Mucosa of stomach (tissue), 1 donor: Measurements from ENCODE around the gene CDH5.
"Not testable (repeated sequence)": the region's sequence is repeated elsewhere in the genome, so short reads cannot be mapped to it uniquely, and the experiment has no call there.

ENCODE experiments used
- H3K27me3 ChIP-seq: one replicate; pipeline ENCODE4 v1.7.0; 2013; ENCODE audit warnings: mild to moderate bottlenecking, low read length; ENCODE audit not compliant: control insufficient read depth, insufficient read depth
- H3K36me3 ChIP-seq: one replicate; pipeline ENCODE4 v1.7.0; 2013; ENCODE audit warnings: low read length; ENCODE audit not compliant: control insufficient read depth, insufficient read depth
- H3K4me1 ChIP-seq: one replicate; pipeline ENCODE4 v1.7.0; 2013; ENCODE audit warnings: mild to moderate bottlenecking, low read length; ENCODE audit not compliant: control insufficient read depth, insufficient read depth
- H3K4me3 ChIP-seq: one replicate; pipeline ENCODE4 v1.7.0; 2013; ENCODE audit warnings: low read length
- H3K9ac ChIP-seq: one replicate; pipeline ENCODE4 v1.7.0; 2013; ENCODE audit warnings: mild to moderate bottlenecking, low read length, moderate library complexity
- H3K9me3 ChIP-seq: one replicate; pipeline ENCODE4 v1.7.0; 2013; ENCODE audit warnings: mild to moderate bottlenecking, low read length, moderate library complexity; ENCODE audit not compliant: control insufficient read depth
- donor health status: Pancreatic carcinoma.

CDH5 gene

DNA sequence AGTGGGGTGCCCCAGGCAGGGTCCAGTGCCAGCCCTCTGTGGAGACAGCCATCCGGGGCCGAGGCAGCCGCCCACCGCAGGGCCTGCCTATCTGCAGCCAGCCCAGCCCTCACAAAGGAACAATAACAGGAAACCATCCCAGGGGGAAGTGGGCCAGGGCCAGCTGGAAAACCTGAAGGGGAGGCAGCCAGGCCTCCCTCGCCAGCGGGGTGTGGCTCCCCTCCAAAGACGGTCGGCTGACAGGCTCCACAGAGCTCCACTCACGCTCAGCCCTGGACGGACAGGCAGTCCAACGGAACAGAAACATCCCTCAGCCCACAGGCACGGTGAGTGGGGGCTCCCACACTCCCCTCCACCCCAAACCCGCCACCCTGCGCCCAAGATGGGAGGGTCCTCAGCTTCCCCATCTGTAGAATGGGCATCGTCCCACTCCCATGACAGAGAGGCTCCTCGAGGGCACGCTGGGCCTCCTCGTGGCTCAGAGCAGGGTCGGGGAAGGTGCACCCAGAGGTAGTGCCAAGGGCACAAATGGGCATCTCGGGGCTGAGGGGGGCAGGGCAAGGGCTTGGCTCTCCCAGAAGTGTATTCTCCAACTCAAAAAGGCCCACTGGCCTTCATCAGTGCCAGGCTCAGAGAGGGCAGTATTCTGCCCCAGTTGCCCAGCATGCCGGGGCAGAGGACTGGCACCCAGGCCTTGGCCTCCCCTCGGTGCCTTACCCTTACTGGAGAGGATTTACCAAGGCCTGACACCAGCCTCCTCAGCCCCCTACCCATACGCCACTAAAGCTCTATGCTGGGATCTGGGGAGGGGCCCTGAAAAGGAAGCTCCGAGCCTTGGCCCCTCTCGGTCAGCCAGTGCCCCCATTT, at the start of gene CDH5:
TSS of gene CDH5 (plus strand) at position 259 of the 867 bp plus-strand sequence. CDS start 12,647 bp downstream, outside the sequence.
- H3K9ac ChIP-seq, result peak within 1 kb of the TSS; percentile 39
- peaks cover 23% of the 10 kb centered on the region for H3K27me3 ChIP-seq
- H3K9me3 ChIP-seq, result no peaks in the 10 kb centered on the region
- no peaks in the 10 kb centered on the region for H3K36me3 ChIP-seq
- H3K4me1 ChIP-seq, result peaks cover 22% of the 10 kb centered on the region
- H3K4me3 ChIP-seq, result no peak within 1 kb of the TSS

DNA sequence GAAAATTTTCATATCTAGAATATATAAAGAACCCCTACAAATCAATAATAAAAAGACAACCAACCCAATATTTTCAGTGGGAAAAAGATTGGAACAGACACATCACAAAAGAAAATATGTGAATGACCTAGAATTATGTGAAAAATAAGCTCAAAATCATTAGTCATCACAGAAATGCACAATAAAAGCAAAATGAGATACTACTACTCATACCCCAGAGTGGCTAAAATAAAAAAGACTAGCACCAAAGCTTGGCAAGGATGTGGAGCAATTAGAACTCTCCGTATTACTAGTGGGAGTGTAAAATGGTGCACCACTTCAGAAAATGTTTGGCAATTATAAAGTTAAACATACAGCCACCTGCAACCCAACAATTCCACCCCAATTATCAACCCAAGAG, 48.0 kb upstream of the CDH5 start:
- Histone ChIP-seq H3K27me3 (no peaks in the 10 kb centered on the region), H3K9me3 (no peaks in the 10 kb centered on the region), H3K9ac (no peak overlapping the region), H3K4me1 (no peaks in the 10 kb centered on the region), H3K36me3 (no peaks in the 10 kb centered on the region), H3K4me3 (no peak overlapping the region)

GRCh38 chr16:66320774-66321173, 45.7 kb upstream of the CDH5 start:
- Histone ChIP-seq H3K4me3 (no peak overlapping the region), H3K9me3 (no peaks in the 10 kb centered on the region), H3K4me1 (no peaks in the 10 kb centered on the region)

GRCh38 chr16:66322174-66322573, 44.3 kb upstream of the CDH5 start:
- H3K27me3 ChIP-seq, result no peaks in the 10 kb centered on the region
- H3K4me1 ChIP-seq, result peaks cover 5% of the 10 kb centered on the region
- no peaks in the 10 kb centered on the region for H3K9me3 ChIP-seq
- H3K9ac ChIP-seq, result no peak overlapping the region
- H3K36me3 ChIP-seq, result no peaks in the 10 kb centered on the region
- H3K4me3 ChIP-seq, result no peak overlapping the region

More at GRCh38 chr16:66320774-66321173, 45.7 kb upstream of the CDH5 start:
- H3K36me3 ChIP-seq, result no peaks in the 10 kb centered on the region
- no peaks in the 10 kb centered on the region for H3K27me3 ChIP-seq
- no peak overlapping the region for H3K9ac ChIP-seq

DNA sequence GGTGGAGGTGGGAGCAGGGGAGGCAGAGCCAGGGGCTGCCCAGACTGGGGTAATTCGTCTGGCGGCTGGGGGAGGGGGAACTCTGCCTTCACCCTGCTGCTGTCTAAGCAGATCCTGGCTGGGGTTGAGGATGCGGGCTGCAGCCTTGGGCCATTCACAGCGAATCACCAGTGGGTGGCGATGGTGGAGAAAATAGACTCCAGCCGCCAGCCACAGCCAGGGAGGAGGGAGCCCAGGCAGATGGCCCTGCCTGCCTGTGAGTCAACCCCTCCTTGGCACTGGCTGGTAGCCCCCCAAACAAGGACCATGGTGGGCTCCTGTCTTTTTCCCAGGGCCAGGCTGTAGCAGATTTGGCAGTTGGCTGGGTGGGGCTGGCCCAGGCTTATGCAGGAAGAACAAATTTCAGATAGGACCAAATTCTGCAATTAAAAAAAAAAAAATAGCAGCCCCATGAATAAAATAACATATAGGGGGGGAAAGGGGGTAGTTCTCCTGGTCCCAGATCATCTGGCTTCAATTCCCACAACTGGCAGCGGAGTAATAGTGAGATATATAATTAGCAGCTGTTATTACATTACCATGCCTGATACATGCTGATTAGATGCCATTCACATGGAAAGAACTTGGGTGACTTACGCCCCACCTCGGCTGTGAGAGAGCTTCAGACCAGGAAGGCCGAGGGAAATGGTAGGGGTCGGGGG, 41.5 kb upstream of the CDH5 start:
- Histone ChIP-seq H3K9ac (no peak overlapping the region), H3K27me3 (no peaks in the 10 kb centered on the region), H3K4me3 (no peak overlapping the region), H3K36me3 (no peaks in the 10 kb centered on the region), H3K4me1 (peaks cover 5% of the 10 kb centered on the region), H3K9me3 (no peaks in the 10 kb centered on the region)

DNA sequence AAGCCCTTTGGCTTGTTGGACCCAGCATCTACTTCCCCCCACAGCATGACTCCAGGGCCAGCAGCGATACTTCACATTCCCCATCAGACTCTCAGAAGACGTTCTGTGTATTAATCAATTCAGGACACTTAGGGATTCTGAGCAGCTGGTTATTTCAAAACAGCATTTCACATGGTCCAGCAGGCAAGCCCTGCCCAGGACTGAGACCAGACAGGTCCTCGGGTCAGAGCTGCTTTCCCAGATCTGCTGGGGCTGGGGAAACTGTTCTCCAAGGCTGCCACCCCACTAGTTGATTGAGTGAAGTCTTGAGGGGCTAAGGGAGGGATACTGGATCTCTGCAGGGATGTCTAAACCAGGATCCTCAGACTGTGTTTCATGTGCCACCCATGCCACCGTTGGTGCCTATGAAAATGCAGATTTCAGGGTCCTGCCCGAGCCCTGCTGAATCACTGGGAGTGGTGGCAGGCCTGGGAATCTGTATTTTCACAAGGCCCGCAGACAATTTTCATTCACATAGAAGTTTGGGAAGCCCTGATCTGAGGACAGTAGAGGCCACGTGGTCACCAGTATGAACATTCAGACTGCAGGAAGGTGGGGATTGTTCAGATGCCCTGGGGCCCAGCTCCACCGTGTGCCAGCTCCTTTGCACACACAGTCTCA, 40.6 kb upstream of the CDH5 start:
- Histone ChIP-seq H3K9me3 (no peaks in the 10 kb centered on the region), H3K27me3 (no peaks in the 10 kb centered on the region), H3K9ac (no peak overlapping the region), H3K4me1 (peaks cover 5% of the 10 kb centered on the region), H3K36me3 (no peaks in the 10 kb centered on the region), H3K4me3 (no peak overlapping the region)

DNA sequence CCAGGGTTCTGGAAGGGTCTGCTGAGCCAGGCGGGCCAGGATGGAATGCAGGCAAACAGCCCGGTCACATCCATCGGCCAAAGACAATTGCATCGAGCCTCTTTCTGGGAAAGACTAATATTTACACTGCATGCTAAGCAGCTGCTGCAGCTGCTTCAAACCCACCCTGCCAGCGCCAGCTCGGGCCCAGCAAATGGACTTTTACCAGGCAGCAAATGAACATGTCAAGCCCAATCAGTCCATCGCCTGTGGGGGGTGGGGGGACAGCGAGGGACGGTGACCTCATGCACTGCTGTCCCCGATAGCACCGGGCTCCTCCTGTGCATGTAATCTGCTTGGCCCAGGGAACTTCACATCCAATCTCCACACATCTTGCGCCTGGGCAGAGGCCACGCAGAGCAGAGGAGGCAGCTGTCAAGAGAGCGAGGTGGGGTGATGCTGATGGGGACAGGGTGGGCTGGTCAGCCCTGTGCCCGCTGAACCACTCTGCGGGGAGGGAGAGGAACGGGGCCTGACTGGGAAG, 39.4 kb upstream of the CDH5 start:
- Histone ChIP-seq H3K9ac (no peak overlapping the region), H3K4me1 (peaks cover 5% of the 10 kb centered on the region), H3K9me3 (no peaks in the 10 kb centered on the region), H3K4me3 (no peak overlapping the region), H3K36me3 (no peaks in the 10 kb centered on the region), H3K27me3 (no peaks in the 10 kb centered on the region)

DNA sequence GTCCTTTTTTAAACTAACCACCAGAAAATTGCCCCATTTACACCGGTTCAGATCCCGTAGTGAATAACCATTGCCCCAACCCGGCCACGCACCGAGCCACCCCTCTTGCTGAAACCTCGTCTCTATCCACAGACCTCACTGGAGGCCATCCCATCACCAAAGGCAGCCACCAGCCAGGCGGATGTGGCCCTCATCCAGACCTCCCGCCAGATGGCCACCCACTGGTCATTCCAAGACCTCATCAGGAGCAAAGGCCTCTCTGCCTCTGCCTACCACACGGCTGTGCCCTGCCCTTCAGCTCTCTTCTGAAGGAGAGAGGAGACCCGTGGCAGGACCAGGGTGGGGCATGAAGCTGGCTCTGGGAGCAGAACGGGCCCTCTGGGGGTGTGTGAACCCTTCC, 38.2 kb upstream of the CDH5 start:
- peaks cover 5% of the 10 kb centered on the region for H3K4me1 ChIP-seq
- no peaks in the 10 kb centered on the region for H3K9me3 ChIP-seq
- H3K36me3 ChIP-seq, result no peaks in the 10 kb centered on the region
- no peak overlapping the region for H3K4me3 ChIP-seq
- H3K9ac ChIP-seq, result no peak overlapping the region
- H3K27me3 ChIP-seq, result no peaks in the 10 kb centered on the region

DNA sequence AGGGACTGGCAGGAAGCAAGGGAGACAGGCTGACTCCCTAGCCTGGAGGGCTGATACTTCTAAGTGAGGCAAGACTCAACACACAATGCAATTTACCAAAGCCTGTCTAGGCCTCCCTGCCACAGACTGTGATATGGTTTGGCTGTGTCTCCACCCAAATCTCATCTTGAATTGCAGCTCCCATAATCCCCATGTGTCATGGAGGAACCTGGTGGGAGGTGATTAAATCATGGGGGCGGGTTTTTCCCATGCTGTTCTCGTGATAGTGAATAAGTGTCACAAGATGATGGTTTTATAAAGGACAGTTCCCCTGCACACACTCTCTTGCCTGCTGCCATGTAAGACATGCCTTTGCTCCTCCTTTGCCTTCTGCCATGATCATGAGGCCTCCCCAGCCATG, 35.0 kb upstream of the CDH5 start:
- H3K4me3 ChIP-seq, H3K9me3 ChIP-seq, H3K27me3 ChIP-seq, H3K36me3 ChIP-seq, H3K4me1 ChIP-seq, H3K9ac ChIP-seq: not testable (repeated sequence)

DNA sequence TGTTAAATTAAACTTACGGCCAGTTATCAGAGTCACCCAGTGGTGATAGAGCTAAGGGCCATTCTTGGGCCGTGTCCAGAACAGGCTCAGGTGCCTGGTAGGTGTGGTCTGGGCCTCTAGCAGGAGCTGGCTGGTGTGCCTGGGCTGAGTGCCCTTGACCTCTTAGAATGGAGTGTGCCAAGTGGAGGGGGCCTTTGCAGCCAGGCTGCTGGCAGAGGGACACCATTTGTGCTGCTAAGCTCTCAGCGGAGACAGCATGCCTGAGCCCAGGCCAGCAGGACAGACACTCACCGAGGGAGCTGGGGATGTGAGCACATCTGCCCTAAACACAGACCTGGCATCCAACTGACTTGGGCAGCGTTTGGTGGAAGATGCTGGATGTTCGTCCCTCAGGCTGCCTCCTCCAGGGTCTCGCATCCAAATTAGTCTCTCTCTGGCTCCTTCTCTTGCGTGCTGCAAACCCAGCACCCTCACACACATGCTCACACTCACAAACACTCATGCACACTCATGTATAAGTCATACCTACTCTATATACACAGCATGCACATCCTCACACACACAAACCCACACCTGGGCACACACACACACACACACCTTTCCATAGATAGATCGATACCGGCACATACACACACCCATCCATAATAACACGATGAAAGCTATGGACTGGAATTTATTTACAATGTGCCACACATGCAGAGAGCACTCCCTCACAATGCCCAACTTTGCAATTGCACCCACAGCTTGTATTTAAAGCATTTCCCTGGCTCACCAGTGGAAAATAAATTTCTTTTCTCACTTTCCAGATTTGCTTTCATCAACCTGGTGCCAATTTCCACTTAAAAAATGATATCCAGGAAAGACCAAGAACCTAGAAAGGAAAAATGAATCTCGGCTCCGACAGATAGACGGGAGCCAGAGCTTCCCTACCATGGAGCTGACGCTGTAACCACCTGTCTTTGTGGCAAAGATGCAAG, 33.6 kb upstream of the CDH5 start:
- no peaks in the 10 kb centered on the region for H3K27me3 ChIP-seq
- H3K9ac ChIP-seq, result no peak overlapping the region
- H3K4me3 ChIP-seq, result no peak overlapping the region

DNA sequence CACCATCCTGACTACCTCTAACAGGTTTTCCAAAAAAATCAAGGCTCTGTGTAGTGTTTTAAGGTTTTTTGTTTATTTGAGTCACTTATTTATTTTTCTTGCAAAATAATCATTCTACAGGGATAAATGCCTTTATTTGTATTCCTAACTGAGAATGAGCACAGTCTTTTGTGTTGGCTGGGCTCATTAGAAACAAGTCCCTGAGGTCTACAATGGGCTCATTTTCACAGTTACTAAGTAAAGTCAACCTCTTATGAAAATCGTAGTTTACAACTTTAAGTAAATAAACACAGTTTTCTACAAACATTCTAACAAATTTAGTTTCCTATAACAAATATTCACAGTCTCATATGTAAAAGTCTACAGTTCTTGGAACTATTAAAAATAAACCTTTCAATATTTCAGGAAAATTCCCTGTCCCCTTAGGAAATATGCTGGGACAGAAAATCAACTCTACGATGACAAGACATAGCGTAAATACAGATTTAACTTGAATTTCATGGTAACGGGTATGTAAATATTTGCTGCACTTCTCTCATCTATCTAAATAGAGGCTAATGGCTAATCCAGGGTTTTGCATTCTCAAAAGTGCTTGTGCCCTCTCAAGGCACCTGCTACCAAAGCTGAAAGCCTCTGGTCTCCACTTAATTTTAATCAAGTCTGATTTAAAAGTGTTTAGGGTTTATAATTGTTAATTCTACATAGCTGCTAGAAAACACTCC, 31.5 kb upstream of the CDH5 start:
- Histone ChIP-seq H3K4me1 (peaks cover 3% of the 10 kb centered on the region), H3K9ac (no peak overlapping the region), H3K27me3 (no peaks in the 10 kb centered on the region)

More for the DNA sequence above, 33.6 kb upstream of the CDH5 start:
- no peaks in the 10 kb centered on the region for H3K36me3 ChIP-seq
- H3K9me3 ChIP-seq, result no peaks in the 10 kb centered on the region
- H3K4me1 ChIP-seq, result peaks cover 3% of the 10 kb centered on the region

More for the DNA sequence above, 31.5 kb upstream of the CDH5 start:
- Histone ChIP-seq H3K36me3 (no peaks in the 10 kb centered on the region), H3K4me3 (no peak overlapping the region), H3K9me3 (no peaks in the 10 kb centered on the region)
